DMS79 (cell line): ENCODE data around the gene SLC26A11.

ENCODE experiments used
- DNase-seq: peaks from one replicate; lab custom pipeline; 2025; lab: John Stamatoyannopoulos, UW

Gene SLC26A11

DNA sequence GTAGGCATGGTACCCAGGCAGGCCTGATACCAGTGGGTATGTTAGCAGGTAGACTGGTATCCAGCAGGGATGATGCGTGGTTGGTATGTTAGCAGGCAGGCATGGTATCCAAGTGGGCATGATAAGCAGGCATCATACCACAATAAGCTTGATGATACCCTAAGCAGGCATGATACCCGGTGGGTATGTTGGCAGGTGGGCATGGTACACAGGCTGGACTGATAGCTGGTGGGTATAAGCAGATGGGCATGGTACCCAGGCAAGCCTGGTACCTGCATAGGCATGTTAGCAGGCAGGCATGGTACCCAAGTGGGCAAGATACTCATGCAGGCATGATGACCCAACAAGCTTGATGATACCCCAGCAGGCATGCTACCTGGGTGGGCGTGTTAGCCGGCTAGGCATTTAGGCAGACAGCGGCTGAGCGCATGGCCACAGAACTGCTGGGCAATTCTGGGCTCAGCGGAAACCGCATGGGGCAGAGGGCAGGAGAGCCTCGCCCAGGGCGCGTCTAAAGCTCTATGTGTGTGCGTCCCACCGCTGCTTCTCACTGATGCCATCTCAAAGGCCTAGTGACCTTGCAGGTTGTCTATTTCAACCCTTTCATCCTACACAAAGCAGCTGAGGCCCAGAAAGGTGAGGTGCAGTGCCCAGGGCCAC, 2.4 kb upstream of the SLC26A11 start:
- DNase-seq = no peak

DNA sequence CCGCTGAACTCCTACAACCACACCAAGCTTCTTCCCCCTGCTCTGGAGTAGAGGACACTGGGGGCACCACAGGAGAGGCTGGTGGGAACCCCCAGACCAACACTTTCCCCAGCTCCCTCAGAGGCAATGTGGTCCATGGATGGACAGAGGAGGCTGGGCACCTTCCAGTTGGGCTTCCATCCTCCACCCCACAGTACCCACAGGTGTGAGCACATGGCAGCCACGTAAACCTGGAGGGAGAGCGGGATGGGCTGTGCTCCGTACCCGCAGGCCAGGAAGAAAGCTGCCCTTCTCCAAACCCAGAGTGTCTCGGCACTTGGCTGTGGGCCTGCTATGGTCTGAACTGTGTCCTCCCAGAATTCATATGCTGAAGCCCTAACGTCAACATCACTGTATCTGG, 1.8 kb upstream of the SLC26A11 start:
- no peak for DNase-seq

DNA sequence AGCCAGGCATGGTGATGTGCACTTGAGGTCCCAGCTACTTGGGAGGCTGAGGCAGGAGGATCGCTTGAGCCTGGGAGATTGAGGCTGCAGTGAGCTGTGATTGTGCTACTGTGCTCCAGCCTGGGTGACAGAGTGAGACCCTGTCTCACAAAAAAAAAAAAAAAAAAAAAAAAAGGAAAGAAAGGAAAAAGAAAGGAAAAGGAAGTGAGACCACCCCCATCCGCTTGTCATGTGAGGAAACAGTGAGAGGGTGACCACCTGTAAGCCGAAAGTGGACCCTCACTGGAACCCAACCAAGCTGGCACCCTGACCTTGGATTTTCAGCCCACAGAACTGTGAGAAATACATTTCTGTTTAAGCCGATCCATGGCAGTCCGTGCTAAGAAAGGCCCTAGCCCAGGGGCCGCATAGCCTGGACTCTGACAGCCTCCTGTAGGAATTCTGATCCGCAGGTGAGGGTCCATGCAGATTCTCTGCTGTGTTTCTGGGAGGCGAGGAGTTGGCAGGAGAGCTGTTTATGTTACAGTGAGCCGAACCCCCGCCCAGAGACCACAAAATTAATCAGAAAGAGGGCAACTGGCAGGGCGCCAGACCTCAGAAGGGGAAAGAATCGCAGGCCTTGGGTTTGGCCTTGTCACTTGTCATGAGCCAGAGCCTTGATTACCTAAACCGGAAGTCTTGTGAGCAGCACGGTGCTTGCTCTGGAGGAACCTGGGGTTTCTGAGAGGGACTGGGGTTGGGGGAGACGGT, 1.0 kb upstream of the SLC26A11 start:
- peak; percentile 72 for DNase-seq

DNA sequence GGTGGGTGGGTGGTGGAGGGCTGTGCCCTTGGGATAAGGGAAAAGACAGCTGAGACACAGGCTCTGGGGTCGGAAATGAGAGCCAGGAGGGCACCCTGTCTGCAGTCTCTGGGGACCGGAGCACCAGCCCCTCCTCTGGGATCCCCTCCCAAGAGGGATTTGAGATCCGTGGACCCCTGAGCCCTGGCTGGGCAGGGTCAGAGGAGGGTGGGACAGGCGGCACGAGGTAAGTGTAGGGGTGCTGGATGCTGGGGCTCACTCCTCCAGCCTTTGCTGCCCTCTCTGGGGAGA, 519 bp upstream of the SLC26A11 start:
- DNase-seq = no peak

DNA sequence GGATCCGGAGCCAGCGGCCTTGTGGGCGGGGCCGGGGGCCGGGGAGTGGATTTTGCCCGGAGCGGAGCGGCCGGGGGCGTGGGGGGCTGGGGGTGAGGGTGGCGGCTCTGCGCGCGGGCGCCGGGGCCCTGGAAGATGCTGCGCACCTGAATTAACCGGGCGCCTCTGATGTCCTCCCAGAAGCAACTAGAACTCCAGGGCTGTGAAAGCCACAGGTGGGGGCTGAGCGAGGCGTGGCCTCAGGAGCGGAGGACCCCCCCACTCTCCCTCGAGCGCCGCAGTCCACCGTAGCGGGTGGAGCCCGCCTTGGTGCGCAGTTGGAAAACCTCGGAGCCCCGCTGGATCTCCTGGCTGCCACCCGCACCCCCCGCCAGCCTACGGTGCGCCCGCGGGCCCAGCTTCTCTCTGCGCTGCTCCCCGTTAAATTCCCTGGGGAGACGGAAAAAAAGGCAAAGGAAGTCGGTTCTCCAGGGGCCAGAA, 549 bp downstream of the SLC26A11 start:
- no peak for DNase-seq

DNA sequence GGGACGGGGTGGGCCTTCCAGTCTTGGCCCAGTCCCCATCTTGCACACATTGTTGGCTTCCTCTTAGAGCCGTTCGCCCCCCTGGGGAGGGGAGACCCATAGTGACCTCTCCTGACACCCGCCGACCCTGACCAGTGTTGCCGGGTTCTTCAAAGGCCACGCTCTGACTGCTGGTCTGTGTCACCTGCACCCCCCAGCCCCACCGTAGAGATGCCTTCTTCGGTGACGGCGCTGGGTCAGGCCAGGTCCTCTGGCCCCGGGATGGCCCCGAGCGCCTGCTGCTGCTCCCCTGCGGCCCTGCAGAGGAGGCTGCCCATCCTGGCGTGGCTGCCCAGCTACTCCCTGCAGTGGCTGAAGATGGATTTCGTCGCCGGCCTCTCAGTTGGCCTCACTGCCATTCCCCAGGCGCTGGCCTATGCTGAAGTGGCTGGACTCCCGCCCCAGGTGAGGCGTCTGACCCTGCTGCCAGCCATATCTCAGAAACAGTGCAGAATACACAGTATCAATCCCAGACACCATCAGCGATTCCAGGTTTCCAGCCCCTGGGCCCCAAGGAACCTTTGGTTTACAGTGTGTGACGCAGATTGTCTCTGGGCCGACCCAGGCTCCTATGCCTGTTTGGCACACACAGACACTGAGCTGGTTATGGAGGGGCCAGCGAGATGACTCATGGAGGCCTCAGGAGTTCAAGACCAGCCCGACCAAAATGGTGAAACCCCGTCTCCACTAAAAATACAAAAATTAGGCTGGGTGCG, 1.3 kb downstream of the SLC26A11 start:
- no peak for DNase-seq

DNA sequence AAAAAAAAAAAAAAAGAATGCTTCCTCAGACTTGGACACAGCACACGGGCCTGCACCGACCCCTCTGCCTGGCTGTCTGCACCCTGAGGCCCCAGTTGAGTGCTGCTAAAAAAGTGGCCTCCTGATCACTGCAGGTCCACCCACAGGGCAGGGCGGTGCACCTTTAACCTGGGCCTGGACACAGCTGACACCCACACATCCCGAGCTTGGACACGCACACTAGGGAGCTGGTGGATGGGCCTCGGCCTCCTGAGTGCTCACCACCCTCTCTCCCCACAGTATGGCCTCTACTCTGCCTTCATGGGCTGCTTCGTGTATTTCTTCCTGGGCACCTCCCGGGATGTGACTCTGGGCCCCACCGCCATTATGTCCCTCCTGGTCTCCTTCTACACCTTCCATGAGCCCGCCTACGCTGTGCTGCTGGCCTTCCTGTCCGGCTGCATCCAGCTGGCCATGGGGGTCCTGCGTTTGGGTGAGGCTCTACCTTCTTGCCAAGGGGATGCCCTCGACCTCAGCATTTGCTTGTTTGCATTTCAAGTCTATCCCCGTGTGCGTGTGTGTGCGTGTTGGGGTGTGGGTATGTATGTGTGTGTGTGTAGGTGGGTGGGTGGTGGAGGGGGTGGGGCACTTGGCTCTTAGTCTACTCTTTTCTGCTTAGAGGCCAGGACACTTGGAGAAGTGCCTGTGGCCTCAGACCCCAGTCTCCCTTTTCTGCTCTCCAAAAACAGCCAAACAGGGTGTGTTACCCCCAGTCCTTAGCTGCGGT, 2.3 kb downstream of the SLC26A11 start:
- DNase-seq = no peak

DNA sequence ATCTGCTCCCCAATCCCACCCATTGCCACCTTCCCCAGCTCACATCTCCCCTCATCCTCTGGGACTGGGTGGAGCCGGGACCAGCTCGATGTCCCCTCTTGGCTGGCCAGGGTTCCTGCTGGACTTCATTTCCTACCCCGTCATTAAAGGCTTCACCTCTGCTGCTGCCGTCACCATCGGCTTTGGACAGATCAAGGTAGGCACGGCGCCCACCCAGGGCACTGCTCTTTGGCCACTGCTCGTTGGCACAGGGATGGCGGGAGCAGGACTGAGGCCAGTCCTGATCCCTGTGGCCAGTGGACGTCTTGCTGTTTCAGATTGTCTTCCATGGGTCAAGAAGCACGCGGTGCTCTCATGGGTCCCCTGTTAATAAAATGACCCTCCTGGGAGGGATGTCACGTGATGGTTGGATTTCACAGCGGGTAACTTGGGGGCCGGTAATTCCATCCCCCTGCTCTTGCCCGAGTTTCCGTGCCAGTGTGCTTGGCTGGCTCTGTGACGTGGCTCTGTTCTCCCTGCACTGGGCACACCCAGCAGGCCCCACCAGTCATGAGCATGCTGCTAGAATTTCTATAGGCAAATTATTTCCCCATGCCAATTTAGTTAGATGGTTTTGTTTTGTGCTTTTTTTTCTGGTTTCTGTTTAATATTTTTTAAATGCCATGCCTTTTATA, 3.1 kb downstream of the SLC26A11 start:
- DNase-seq = no peak

DNA sequence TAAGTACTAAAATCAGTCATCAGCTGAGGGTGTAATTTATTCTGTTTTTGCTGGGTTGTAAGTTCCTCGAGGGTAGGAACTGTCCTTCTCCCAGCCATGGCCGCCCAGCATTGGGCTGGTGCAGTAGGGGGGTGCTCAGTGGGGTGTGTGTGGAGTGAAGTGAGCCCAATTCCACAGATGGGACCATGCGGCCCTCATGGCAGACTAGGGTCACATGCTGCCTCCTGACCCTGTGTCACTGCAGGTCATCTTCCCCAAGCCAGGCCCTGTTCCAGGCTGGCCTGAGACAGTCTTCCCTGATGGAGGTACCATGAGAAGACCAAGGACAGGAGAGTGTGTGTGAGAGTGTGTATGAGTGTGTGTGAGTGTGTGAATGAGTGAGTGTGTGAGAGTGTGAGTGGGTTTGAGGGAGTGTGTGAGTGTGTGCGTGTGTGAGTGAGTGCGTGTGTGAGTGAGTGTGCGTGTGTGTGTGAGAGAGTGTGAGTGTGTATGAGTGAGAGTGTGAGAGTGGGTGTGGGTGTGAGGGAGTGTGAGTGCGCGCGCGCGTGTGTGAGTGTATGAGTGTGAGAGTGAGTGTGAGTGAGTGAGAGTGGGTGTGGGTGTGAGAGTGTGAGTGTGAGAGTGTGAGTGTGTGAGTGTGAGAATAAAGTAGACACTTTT, 3.7 kb downstream of the SLC26A11 start:
- no peak for DNase-seq

DNA sequence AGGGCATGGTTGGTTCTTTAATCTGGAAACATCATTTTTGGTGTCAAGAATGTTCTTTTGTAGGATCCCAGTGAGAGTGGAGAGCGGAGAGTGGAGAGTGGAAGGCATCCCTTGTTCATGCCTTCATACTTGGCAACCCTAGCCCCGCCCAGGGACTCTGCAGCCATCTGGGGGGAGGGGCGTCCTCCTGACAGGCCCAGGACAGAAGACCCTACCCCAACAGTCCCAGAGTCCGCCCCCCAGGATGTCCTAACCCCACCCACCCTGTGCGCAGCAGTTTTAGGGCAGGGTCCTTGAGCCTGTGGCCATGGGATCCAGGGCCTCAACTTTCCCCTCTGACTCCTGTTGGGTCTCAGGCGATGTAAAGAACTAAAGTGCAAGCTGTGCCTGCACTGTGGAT, 4.5 kb downstream of the SLC26A11 start:
- DNase-seq = no peak

DNA sequence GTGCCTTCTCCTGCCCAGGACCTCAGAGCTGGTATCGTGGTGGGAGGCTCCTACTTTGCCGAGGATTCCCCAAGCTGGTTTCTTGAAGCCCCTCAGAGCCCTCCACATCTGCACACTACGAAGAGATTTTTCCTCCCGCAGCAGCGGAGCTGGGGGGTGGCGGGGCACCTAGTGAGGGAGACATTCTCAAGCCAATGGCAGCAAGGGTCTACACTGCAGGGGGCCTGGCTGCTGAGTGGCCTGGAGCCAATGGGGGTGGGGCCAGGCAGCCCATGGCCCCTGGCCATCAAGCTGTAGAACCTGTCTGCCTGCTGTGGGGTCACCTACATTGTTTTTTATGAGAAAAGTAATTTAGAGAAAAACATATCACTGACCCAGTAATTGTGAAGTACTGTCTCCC, 5.0 kb downstream of the SLC26A11 start:
- DNase-seq = no peak

DNA sequence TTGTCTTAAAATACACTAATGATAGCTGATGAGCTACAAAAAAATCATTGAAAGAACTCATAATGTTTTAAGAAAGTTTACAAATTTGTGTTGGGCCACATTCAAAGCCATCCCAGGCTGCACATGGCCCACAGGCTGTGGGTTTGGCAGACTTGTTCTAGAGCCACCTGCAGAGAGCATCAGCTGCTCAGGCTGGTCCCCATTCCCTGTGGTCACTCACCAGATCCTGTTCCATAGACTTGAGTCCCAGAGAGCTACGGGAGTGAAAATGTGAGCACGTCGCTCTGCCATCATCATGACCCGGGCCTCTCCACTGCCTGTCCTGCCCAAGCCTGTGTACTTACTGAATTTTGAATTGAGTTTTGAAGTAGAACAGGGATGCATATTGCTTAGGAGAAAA, 6.9 kb downstream of the SLC26A11 start:
- DNase-seq = no peak

DNA sequence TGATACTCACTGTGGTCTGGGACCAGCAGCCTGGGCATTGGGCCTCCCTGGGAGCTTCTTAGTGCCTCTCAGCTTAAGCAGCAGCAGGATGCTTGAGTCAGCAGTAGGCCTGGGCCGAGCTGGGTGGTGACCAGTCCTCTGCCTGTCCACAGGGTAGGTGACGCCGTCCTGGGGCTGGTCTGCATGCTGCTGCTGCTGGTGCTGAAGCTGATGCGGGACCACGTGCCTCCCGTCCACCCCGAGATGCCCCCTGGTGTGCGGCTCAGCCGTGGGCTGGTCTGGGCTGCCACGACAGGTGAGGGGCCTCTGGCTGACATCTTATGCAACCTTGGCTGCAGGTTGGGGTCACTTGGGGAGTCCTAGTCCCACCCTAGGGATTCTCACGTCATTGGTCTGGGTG, 7.4 kb downstream of the SLC26A11 start:
- DNase-seq = no peak

DNA sequence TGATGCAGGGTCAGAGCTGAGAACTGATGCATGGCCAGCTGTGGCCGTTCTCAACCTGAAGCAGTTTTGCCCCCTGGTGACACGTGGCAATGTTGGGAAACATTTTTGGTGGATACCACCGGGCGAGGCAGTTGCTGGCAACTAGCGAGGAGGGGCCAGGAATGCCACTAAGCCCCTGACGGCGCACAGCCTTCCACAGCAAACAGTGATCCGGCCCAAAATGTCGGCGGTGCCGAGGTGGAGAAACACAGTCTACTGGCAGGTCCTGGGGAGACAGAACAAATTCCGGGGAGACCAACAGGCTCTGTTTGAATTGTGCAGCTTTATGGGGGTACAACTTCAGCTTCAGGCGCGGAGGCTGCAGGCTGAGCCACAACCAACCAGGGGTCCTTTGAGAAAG, 8.2 kb downstream of the SLC26A11 start:
- DNase-seq = no peak

DNA sequence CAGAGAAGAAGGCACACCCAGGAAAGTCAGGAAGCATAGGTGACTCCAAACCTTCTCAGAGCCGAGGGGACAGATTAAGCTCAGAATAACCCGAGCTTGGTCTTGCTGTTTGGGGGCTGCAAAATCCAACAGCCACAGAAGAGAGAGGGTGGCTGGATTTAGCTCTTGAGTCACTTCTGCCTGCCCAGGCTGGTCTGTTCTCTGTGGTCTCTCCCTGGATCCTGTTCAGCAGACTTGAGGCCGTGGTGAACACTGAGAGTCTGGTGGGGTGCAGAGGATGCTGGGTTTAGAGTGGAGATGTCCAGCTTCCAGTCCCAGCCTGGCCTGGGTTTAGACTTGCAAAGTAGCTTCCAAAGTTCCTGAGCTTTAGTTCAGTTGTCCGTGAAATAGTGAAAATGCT, 8.8 kb downstream of the SLC26A11 start:
- DNase-seq = no peak

DNA sequence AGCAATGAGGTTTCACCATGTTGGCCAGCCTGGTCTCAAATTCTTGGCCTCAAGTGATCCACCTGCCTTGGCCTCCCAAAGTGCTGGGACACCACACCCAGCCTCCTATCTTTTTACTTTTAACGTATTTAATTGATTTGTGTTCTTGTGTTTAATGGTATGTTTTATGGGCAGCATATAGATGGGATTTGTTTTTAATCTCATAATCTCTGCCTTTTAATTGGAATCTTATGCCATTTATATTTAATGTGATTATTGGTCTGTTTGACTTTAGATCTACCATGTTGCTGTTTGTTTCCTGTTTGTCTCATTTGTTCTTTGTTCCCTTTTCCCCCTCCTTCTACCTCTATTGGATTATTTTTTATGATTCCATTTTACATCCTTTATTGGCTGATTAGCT, 12.2 kb downstream of the SLC26A11 start:
- no peak for DNase-seq

DNA sequence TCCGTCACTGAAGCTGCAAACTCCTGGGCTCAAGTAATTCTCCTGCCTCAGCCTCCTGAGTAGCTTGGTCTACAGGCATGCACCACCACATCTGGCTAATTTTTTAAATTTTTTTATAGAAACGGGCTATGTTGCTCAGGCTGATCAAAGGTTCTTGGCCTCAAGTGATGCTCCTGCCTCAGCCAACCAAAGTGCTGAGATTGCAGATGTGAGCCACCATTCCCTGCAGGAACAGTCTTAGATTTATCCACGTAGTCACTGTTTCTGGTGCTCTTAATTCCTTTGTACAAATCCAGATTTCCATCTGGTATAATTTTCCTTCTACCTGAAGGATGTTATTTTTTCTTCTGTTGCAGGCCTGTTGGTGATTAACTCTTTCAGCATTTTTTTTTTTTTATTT, 13.0 kb downstream of the SLC26A11 start:
- no peak for DNase-seq

DNA sequence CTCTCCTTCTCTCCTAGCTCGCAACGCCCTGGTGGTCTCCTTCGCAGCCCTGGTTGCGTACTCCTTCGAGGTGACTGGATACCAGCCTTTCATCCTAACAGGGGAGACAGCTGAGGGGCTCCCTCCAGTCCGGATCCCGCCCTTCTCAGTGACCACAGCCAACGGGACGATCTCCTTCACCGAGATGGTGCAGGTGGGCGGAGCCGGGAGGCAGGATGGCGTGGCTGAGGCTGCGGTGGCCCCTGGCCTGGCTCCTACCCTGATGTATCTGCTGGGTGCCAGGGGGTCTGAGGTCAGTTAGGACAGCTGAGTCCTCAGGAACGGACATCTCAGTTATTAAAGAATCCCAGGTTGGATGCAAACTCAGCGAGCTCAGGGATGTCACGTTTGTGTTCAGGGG, 16.7 kb downstream of the SLC26A11 start:
- DNase-seq = no peak

DNA sequence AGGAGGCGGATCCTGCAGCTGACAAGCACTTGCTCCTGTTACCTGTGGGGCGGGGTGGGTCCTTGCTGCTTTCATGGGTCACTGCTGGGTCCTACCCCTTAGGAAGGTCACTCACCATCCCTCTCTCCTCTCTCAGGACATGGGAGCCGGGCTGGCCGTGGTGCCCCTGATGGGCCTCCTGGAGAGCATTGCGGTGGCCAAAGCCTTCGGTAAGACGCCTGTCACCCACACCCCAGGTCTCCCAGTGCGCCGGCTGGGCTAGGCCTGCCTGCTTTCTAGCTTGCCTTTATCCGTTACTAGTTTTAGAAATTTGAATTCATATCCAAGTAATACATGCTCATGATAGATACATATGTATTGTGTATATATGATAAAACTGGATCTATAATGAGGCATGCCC, 17.2 kb downstream of the SLC26A11 start:
- no peak for DNase-seq

DNA sequence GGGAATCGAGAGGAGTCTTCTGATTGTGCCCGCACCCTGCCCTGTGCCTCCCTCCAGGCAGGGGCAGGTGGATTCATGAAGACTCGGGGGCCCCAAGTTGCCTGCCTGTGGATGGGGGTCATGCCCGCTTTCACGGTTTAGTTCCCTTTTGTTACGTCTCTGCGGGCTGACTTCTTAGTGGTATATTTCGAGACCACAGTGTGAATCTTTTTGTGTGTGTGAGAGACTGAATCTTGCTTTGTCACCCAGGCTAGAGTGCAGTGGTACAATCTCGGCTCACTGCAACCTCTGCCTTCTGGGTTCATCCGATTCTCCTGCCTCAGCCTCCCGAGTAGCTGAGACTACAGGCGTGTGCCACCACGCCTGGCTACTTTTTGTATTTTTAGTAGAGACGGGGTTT, 22.3 kb downstream of the SLC26A11 start:
- DNase-seq = no peak
